Measurements from ENCODE around the gene TMCO4. TPM values are rescaled to one million over a fixed set of nuclear protein-coding genes. Genes with fewer than 3 reads are reported as not detected.
"Not testable (repeated sequence)": the region's sequence is repeated elsewhere in the genome, so short reads cannot be mapped to it uniquely, and the experiment has no call there.

The TMCO4 gene
- total and polyA plus RNA-seq, 2 of the 8 experiments (the other 6 are each of a cell fraction or from before 2014, with no cell fraction given) = 3.0 to 3.1 TPM

GRCh38 chr1:19636749-19637148 is 163.0 kb downstream of the TMCO4 start:
- H3K4me2 ChIP-seq (ENCODE audit: insufficient read depth in 1 of 2, low read depth in 2 of 2, low read length in 2 of 2); DNase-seq (ENCODE audit: low read depth in 1 of 2, low spot score in 2 of 2); H3K27me3 ChIP-seq (replicated peaks in 1 of 4; ENCODE audit: control insufficient read depth in 3 of 4, extremely low read depth in 1 of 4, insufficient read depth in 3 of 4, low read length in 3 of 4); H2AFZ ChIP-seq (ENCODE audit: low read length); H3K4ac ChIP-seq (replicated peaks; ENCODE audit: insufficient read length, low read depth, low read length); H4K20me1 ChIP-seq (replicated peaks in 1 of 2; ENCODE audit: control insufficient read depth in 1 of 2, insufficient read depth in 2 of 2, low read length in 2 of 2); H3K4me3 ChIP-seq (ENCODE audit: extremely low read depth in 1 of 4, insufficient read depth in 2 of 4, low read depth in 3 of 4, low read length in 4 of 4); H3K9me3 ChIP-seq (ENCODE audit: insufficient read depth in 2 of 2, low read depth in 1 of 2, low read length in 1 of 2); H4K5ac ChIP-seq (ENCODE audit: insufficient read length, low read depth, low read length); H2BK20ac ChIP-seq (ENCODE audit: low read length); H2BK12ac ChIP-seq (ENCODE audit: low read depth, low read length); H3K79me1 ChIP-seq (ENCODE audit: low read depth, low read length); H2BK120ac ChIP-seq (replicated peaks; ENCODE audit: low read depth, low read length); H2BK5ac ChIP-seq (ENCODE audit: low read depth, low read length); H3K36me3 ChIP-seq (ENCODE audit: control insufficient read depth in 2 of 4, insufficient read depth in 4 of 4, low read length in 3 of 4); H3K18ac ChIP-seq (ENCODE audit: extremely low read depth, low read length); H3K79me2 ChIP-seq (ENCODE audit: control insufficient read depth in 1 of 2, insufficient read depth in 2 of 2, low read length in 2 of 2); H3K27ac ChIP-seq (ENCODE audit: low read depth, low read length); H4K8ac ChIP-seq (ENCODE audit: extremely low read depth, insufficient read depth, low read length); H3K4me1 ChIP-seq (replicated peaks in 1 of 4; ENCODE audit: control insufficient read depth in 3 of 4, insufficient read depth in 4 of 4, low read length in 3 of 4); H3K23me2 ChIP-seq (ENCODE audit: low read depth, low read length); H3K23ac ChIP-seq (ENCODE audit: insufficient read length); H4K91ac ChIP-seq (replicated peaks; ENCODE audit: insufficient read length, low read length); H3K56ac ChIP-seq (replicated peaks; ENCODE audit: insufficient read length, low read depth, low read length); H3K14ac ChIP-seq (ENCODE audit: insufficient read length); H3K9ac ChIP-seq (replicated peaks in 1 of 4; ENCODE audit: extremely low read depth in 1 of 4, low read depth in 3 of 4, low read length in 3 of 4); FAIRE-seq; H2BK15ac ChIP-seq (ENCODE audit: low read length); H2AK5ac ChIP-seq (ENCODE audit: low read depth, low read length): not testable (repeated sequence)
- WGBS, 2 experiments (ENCODE audit: extremely low coverage in 1 of 2, insufficient coverage in 1 of 2, insufficient read length in 1 of 2, insufficient replicate concordance in 2 of 2, low coverage in 1 of 2, low lambda C conversion rate in 2 of 2, missing lambda C conversion rate in 1 of 2) = 85% methylated on average over 9 of the region's 10 CpGs; no CpG with 5 or more reads in 1 of the 2 experiments
- ChIA-PET CTCF (ENCODE audit: partially characterized antibody) (interaction anchor here (1.5 to 7.2 kb wide), 2 partner anchors 13 to 15 kb away, joined by 3 to 63 read pairs; no protein-coding TSS in a partner anchor), POLR2A (ENCODE audit: partially characterized antibody) (interaction anchor here (0.7 kb wide), 1 partner anchor 36 kb away, joined by 3 read pairs; no protein-coding TSS in a partner anchor)

All from H1 (cell line).